SK-N-SH (cell line): Measurements from ENCODE around the gene ASPG.

Experiments used
- CHD2 ChIP-seq: fragments of 150-350 bp; IDR thresholded peaks from 2 replicates; pipeline ENCODE4 v1.6.1; 2018; ENCODE audit warnings: low read length; ENCODE audit not compliant: partially characterized antibody
- EP300 ChIP-seq, 2 experiments: IDR thresholded peaks; 2 replicates each; pipeline versions ENCODE4 v1.4.0 to v1.6.1; 2012; ENCODE audit warnings: borderline replicate concordance in 1 of 2, low read depth in 1 of 2, low read length in 1 of 2
- EZH2phosphoT487 ChIP-seq: fragments of 200-600 bp; sonication (generic); IDR thresholded peaks from 2 replicates; pipeline ENCODE4 v1.6.1; 2017; ENCODE audit warnings: low read depth, mixed run types, mild to moderate bottlenecking, antibody characterized with exemption, moderate library complexity, borderline replicate concordance
- NFIC ChIP-seq: IDR thresholded peaks from 2 replicates; pipeline ENCODE4 v1.4.0; 2012; ENCODE audit warnings: borderline replicate concordance
- POLR2AphosphoS5 ChIP-seq: IDR thresholded peaks from 2 replicates; pipeline ENCODE4 v1.6.1; 2012; ENCODE audit warnings: low read depth, low read length
- RXRA ChIP-seq: IDR thresholded peaks from 2 replicates; pipeline ENCODE4 v1.4.0; 2012; ENCODE audit warnings: low read depth, mild to moderate bottlenecking, borderline replicate concordance
- TAF1 ChIP-seq: IDR thresholded peaks from 2 replicates; pipeline ENCODE4 v1.6.1; 2012; ENCODE audit warnings: low read depth, mild to moderate bottlenecking, low read length, moderate library complexity, borderline replicate concordance
- TEAD4 ChIP-seq: IDR thresholded peaks from 2 replicates; pipeline ENCODE4 v1.4.0; 2012; ENCODE audit warnings: mild to moderate bottlenecking, borderline replicate concordance; ENCODE audit not compliant: insufficient read depth
- YY1 ChIP-seq: IDR thresholded peaks from 2 replicates; pipeline ENCODE4 v1.4.0; 2012; ENCODE audit warnings: low read depth, mild to moderate bottlenecking
- TF ChIP-seq, protein P1 (sequence below): fragments of 200-600 bp; sonication (generic); IDR thresholded peaks from 2 replicates; pipeline ENCODE4 v1.6.1; 2017; ENCODE audit warnings: antibody characterized with exemption, mild to moderate bottlenecking, moderate library complexity
- TF ChIP-seq, protein P2 (sequence below): IDR thresholded peaks from 2 replicates; pipeline ENCODE4 v1.4.0; 2012; ENCODE audit warnings: low read depth
- TF ChIP-seq, protein P3 (sequence below): IDR thresholded peaks from 2 replicates; pipeline ENCODE4 v1.4.0; 2012; ENCODE audit warnings: low read depth, borderline replicate concordance
- TF ChIP-seq, protein P4 (sequence below): IDR thresholded peaks from 2 replicates; pipeline ENCODE4 v1.6.1; 2012; ENCODE audit warnings: mild to moderate bottlenecking, low read depth, low read length, moderate library complexity

- TF ChIP-seq, protein P1, sequence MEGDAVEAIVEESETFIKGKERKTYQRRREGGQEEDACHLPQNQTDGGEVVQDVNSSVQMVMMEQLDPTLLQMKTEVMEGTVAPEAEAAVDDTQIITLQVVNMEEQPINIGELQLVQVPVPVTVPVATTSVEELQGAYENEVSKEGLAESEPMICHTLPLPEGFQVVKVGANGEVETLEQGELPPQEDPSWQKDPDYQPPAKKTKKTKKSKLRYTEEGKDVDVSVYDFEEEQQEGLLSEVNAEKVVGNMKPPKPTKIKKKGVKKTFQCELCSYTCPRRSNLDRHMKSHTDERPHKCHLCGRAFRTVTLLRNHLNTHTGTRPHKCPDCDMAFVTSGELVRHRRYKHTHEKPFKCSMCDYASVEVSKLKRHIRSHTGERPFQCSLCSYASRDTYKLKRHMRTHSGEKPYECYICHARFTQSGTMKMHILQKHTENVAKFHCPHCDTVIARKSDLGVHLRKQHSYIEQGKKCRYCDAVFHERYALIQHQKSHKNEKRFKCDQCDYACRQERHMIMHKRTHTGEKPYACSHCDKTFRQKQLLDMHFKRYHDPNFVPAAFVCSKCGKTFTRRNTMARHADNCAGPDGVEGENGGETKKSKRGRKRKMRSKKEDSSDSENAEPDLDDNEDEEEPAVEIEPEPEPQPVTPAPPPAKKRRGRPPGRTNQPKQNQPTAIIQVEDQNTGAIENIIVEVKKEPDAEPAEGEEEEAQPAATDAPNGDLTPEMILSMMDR = no peak
- no peak for TF ChIP-seq TAF1
- TF ChIP-seq NFIC = no peak
- TF ChIP-seq CHD2 = no peak
- no peak for TF ChIP-seq EZH2phosphoT487
- TF ChIP-seq, protein P2, sequence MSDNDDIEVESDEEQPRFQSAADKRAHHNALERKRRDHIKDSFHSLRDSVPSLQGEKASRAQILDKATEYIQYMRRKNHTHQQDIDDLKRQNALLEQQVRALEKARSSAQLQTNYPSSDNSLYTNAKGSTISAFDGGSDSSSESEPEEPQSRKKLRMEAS = no peak
- TF ChIP-seq, protein P3, sequence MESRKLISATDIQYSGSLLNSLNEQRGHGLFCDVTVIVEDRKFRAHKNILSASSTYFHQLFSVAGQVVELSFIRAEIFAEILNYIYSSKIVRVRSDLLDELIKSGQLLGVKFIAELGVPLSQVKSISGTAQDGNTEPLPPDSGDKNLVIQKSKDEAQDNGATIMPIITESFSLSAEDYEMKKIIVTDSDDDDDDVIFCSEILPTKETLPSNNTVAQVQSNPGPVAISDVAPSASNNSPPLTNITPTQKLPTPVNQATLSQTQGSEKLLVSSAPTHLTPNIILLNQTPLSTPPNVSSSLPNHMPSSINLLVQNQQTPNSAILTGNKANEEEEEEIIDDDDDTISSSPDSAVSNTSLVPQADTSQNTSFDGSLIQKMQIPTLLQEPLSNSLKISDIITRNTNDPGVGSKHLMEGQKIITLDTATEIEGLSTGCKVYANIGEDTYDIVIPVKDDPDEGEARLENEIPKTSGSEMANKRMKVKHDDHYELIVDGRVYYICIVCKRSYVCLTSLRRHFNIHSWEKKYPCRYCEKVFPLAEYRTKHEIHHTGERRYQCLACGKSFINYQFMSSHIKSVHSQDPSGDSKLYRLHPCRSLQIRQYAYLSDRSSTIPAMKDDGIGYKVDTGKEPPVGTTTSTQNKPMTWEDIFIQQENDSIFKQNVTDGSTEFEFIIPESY = no peak
- TF ChIP-seq POLR2AphosphoS5 = no peak
- no peak for TF ChIP-seq YY1
- TF ChIP-seq, protein P4, sequence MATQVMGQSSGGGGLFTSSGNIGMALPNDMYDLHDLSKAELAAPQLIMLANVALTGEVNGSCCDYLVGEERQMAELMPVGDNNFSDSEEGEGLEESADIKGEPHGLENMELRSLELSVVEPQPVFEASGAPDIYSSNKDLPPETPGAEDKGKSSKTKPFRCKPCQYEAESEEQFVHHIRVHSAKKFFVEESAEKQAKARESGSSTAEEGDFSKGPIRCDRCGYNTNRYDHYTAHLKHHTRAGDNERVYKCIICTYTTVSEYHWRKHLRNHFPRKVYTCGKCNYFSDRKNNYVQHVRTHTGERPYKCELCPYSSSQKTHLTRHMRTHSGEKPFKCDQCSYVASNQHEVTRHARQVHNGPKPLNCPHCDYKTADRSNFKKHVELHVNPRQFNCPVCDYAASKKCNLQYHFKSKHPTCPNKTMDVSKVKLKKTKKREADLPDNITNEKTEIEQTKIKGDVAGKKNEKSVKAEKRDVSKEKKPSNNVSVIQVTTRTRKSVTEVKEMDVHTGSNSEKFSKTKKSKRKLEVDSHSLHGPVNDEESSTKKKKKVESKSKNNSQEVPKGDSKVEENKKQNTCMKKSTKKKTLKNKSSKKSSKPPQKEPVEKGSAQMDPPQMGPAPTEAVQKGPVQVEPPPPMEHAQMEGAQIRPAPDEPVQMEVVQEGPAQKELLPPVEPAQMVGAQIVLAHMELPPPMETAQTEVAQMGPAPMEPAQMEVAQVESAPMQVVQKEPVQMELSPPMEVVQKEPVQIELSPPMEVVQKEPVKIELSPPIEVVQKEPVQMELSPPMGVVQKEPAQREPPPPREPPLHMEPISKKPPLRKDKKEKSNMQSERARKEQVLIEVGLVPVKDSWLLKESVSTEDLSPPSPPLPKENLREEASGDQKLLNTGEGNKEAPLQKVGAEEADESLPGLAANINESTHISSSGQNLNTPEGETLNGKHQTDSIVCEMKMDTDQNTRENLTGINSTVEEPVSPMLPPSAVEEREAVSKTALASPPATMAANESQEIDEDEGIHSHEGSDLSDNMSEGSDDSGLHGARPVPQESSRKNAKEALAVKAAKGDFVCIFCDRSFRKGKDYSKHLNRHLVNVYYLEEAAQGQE = no peak
- TF ChIP-seq TEAD4 = no peak
- no peak for TF ChIP-seq RXRA
- no peak for TF ChIP-seq EP300 (IDR thresholded peaks at IDR 0.05; ENCODE audit: borderline replicate concordance in 1 of 2, low read depth in 1 of 2, low read length in 1 of 2)
Observed at GRCh38 chr14:104103446-104104075, 18.1 kb downstream of the ASPG start.
